GM23338 (cell line): Measurements from ENCODE around the gene SGCD. TPM values are rescaled to one million over a fixed set of nuclear protein-coding genes. Genes with fewer than 3 reads are reported as not detected.

ENCODE experiments used
- ATAC-seq: fragments of 200-7000 bp; cut with Tn5 transposase; 3 replicates; pipeline ENCODE4 v1.9.1; 2020
- DNase-seq: peaks from one replicate; pipeline ENCODE4 v3.0.0-alpha.2; 2015; ENCODE audit warnings: low spot score
- H2AFZ ChIP-seq: fragments of 200-600 bp; sonication (generic); 2 replicates; pipeline ENCODE4 v1.8.0; 2016; ENCODE audit warnings: antibody characterized with exemption, mild to moderate bottlenecking, moderate library complexity
- H3F3A ChIP-seq: fragments of 200-600 bp; sonication (generic); replicated peaks from 2 replicates; pipeline ENCODE4 v1.8.0; 2017; ENCODE audit warnings: antibody characterized with exemption, mixed run types, low read depth
- H3K27ac ChIP-seq: fragments of 200-600 bp; sonication (generic); 2 replicates; pipeline ENCODE4 v1.6.1; 2016; ENCODE audit warnings: low read depth
- H3K27me3 ChIP-seq: fragments of 200-600 bp; sonication (generic); 2 replicates; pipeline ENCODE4 v1.8.0; 2016; ENCODE audit warnings: mild to moderate bottlenecking, mixed run types, moderate library complexity; ENCODE audit not compliant: insufficient read depth
- H3K36me3 ChIP-seq: fragments of 200-600 bp; sonication (generic); 2 replicates; pipeline ENCODE4 v1.8.0; 2016; ENCODE audit warnings: mild to moderate bottlenecking; ENCODE audit not compliant: insufficient read depth
- H3K4me1 ChIP-seq: fragments of 200-600 bp; sonication (generic); 2 replicates; pipeline ENCODE4 v1.8.0; 2016; ENCODE audit warnings: mild to moderate bottlenecking, moderate library complexity; ENCODE audit not compliant: insufficient read depth
- H3K4me2 ChIP-seq: fragments of 200-600 bp; sonication (generic); 2 replicates; pipeline ENCODE4 v1.7.1; 2017; ENCODE audit warnings: mixed run types
- H3K4me3 ChIP-seq: fragments of 200-600 bp; sonication (generic); 2 replicates; pipeline ENCODE4 v1.6.1; 2016; ENCODE audit warnings: mixed run types
- H3K79me2 ChIP-seq: fragments of 200-600 bp; sonication (generic); replicated peaks from 2 replicates; pipeline ENCODE4 v1.8.0; 2017; ENCODE audit warnings: mild to moderate bottlenecking; ENCODE audit not compliant: insufficient read depth
- H3K9me2 ChIP-seq: fragments of 200-600 bp; sonication (generic); 2 replicates; pipeline ENCODE4 v1.8.0; 2017; ENCODE audit not compliant: insufficient read depth
- H4K20me1 ChIP-seq: fragments of 200-600 bp; sonication (generic); replicated peaks from 2 replicates; pipeline ENCODE4 v1.8.0; 2017; ENCODE audit warnings: mild to moderate bottlenecking; ENCODE audit not compliant: insufficient read depth
- H3K27ac Mint-ChIP-seq: 2 replicates; pipeline ENCODE4 v1.8.0; 2020; ENCODE audit warnings: inconsistent platforms, mild to moderate bottlenecking, moderate library complexity, mixed read lengths
- H3K27me3 Mint-ChIP-seq: 3 replicates; pipeline ENCODE4 v1.8.0; 2022; ENCODE audit warnings: low read depth, mild to moderate bottlenecking, moderate library complexity, mixed read lengths, inconsistent platforms; ENCODE audit not compliant: insufficient read depth, poor library complexity
- H3K36me3 Mint-ChIP-seq: 3 replicates; pipeline ENCODE4 v1.8.0; 2021; ENCODE audit warnings: low read depth, mild to moderate bottlenecking, inconsistent platforms, moderate library complexity, mixed read lengths
- H3K4me1 Mint-ChIP-seq: 3 replicates; pipeline ENCODE4 v1.8.0; 2020; ENCODE audit warnings: mild to moderate bottlenecking, inconsistent platforms, mixed read lengths
- H3K4me3 Mint-ChIP-seq: 3 replicates; pipeline ENCODE4 v1.8.0; 2021; ENCODE audit warnings: moderate library complexity, mild to moderate bottlenecking, inconsistent platforms, mixed read lengths
- H3K9me3 Mint-ChIP-seq: 3 replicates; pipeline ENCODE4 v1.8.0; 2020; ENCODE audit warnings: moderate library complexity, mild to moderate bottlenecking, inconsistent platforms, mixed read lengths
- CREB1 ChIP-seq: fragments of 250-450 bp; sonication (Bioruptor Pico); IDR thresholded peaks from 2 replicates; pipeline ENCODE4 v1.5.0; 2020; ENCODE audit warnings: low read depth, mild to moderate bottlenecking, moderate library complexity
- CTCF ChIP-seq, 2 experiments: fragments of 200-600 bp in 1 of 2; sonication (generic) in 1 of 2; conservative IDR thresholded peaks; 2 replicates each; pipeline versions ENCODE4 v1.5.1 to v1.6.1; 2016 to 2017; ENCODE audit warnings: antibody characterized with exemption in 2 of 2, low read depth in 2 of 2, mild to moderate bottlenecking in 2 of 2, moderate library complexity in 1 of 2
- ETS1 ChIP-seq: IDR thresholded peaks from 2 replicates; pipeline ENCODE4 v1.6.1; 2016; ENCODE audit warnings: antibody characterized with exemption
- EZH2 ChIP-seq: fragments of 200-600 bp; sonication (generic); IDR thresholded peaks from one replicate; pipeline ENCODE4 v1.8.0; 2017; ENCODE audit warnings: antibody characterized with exemption, mild to moderate bottlenecking, low read depth; ENCODE audit not compliant: unreplicated experiment
- EZH2phosphoT487 ChIP-seq: fragments of 200-600 bp; sonication (generic); IDR thresholded peaks from one replicate; pipeline ENCODE4 v1.8.1; 2018; ENCODE audit warnings: antibody characterized with exemption; ENCODE audit not compliant: unreplicated experiment
- JUNB ChIP-seq: IDR thresholded peaks from one replicate; pipeline ENCODE4 v1.6.1; 2016; ENCODE audit warnings: antibody characterized with exemption; ENCODE audit not compliant: unreplicated experiment
- NANOG ChIP-seq: IDR thresholded peaks from 2 replicates; pipeline ENCODE4 v1.6.1; 2016; ENCODE audit warnings: antibody characterized with exemption, borderline replicate concordance
- POLR2AphosphoS5 ChIP-seq: IDR thresholded peaks from 2 replicates; pipeline ENCODE4 v1.6.1; 2016; ENCODE audit warnings: antibody characterized with exemption, low read depth
- REST ChIP-seq: IDR thresholded peaks from one replicate; pipeline ENCODE4 v1.6.1; 2018; ENCODE audit warnings: antibody characterized with exemption; ENCODE audit not compliant: unreplicated experiment
- STAT1 ChIP-seq: IDR thresholded peaks from one replicate; pipeline ENCODE4 v1.6.1; 2016; ENCODE audit warnings: antibody characterized with exemption; ENCODE audit not compliant: unreplicated experiment
- ZNF114 ChIP-seq: fragments of 250-450 bp; sonication (Bioruptor Pico); IDR thresholded peaks from 2 replicates; pipeline ENCODE4 v1.5.0; 2020; ENCODE audit warnings: mild to moderate bottlenecking, moderate library complexity
- ZNF331 ChIP-seq: fragments of 250-450 bp; sonication (Bioruptor Pico); IDR thresholded peaks from 2 replicates; pipeline ENCODE4 v1.5.0; 2020; ENCODE audit warnings: low read depth, mild to moderate bottlenecking, moderate library complexity
- ZNF462 ChIP-seq: fragments of 250-450 bp; sonication (Bioruptor Pico); IDR thresholded peaks from 2 replicates; pipeline ENCODE4 v1.5.0; 2020; ENCODE audit warnings: mild to moderate bottlenecking, moderate library complexity
- polyA plus RNA-seq: library from polyadenylated mRNA; unstranded; fragments of >200 nt; fragmentation: Nextera tagmentation; extraction: Ambion mirVana; gene quantifications from 2 replicates; pipeline ENCODE4 v1.2.1, GENCODE V29; 2016
- total RNA-seq: library from RNA; depleted of rRNA; stranded (reverse); fragments of >200 nt; shearing (Covaris generic); gene quantifications from 2 replicates; pipeline ENCODE4 v1.2.3, GENCODE V29; 2014

The SGCD gene
- total and polyA plus RNA-seq, 2 experiments from 2014 or later, result 0.03 to 0.05 TPM

GRCh38 chr5:156351423-156351822 is 24.5 kb downstream of the SGCD start:
- no peaks in the 10 kb centered on the region for H3K27me3 ChIP-seq
- no peak for DNase-seq
- no peaks in the 10 kb centered on the region for H3F3A ChIP-seq
- H3K27ac ChIP-seq, result no peak overlapping the region
- H3K9me2 ChIP-seq, result 0 out of 2 replicates have a peak, but pooled peaks cover 3% of the 10 kb centered on the region
- H2AFZ ChIP-seq, result no peak overlapping the region
- TF ChIP-seq POLR2AphosphoS5 (no peak), ETS1 (no peak), ZNF114 (no peak), STAT1 (no peak), EZH2phosphoT487 (no peak), REST (no peak), EZH2 (no peak), ZNF462 (CRISPR knock-in tag) (no peak), CREB1 (CRISPR knock-in tag) (no peak), ZNF331 (no peak), CTCF (conservative IDR thresholded peaks at IDR 0.05; ENCODE audit: low read depth in 2 of 2) (no peak), NANOG (no peak), JUNB (no peak)
- H3K9me3 Mint-ChIP-seq, result no peaks in the 10 kb centered on the region
- H3K4me3 Mint-ChIP-seq, result no peak overlapping the region
- H3K27me3 Mint-ChIP-seq, result peaks cover 1% of the 10 kb centered on the region
- no peaks in the 10 kb centered on the region for H3K36me3 Mint-ChIP-seq
- no peaks in the 10 kb centered on the region for H3K36me3 ChIP-seq
- H3K4me1 ChIP-seq, result peaks cover 10% of the 10 kb centered on the region; the same call in 1 of the 2 replicates
- no peak for ATAC-seq
- H3K27ac Mint-ChIP-seq, result no peak overlapping the region
- H4K20me1 ChIP-seq, result no peaks in the 10 kb centered on the region
- H3K4me1 Mint-ChIP-seq, result peaks cover 7% of the 10 kb centered on the region; the same call in 2 of the 3 replicates
- no peak overlapping the region for H3K4me2 ChIP-seq
- H3K79me2 ChIP-seq, result no peaks in the 10 kb centered on the region
- H3K4me3 ChIP-seq, result no peak overlapping the region
